Trophoblast cell (in vitro differentiated cells and primary cell): ENCODE data around the gene ZNF790.

Experiments used
- DNase-seq, 2 donors: peaks; one replicate each; pipeline ENCODE4 v3.0.0-alpha.2; 2016
- H2AFZ ChIP-seq: 2 replicates; pipeline ENCODE4 v1.6.1; 2013; ENCODE audit warnings: low read length, moderate library complexity, mild to moderate bottlenecking; ENCODE audit not compliant: insufficient read depth, poor library complexity
- H2AK5ac ChIP-seq: 2 replicates; pipeline ENCODE4 v1.6.1; 2013; ENCODE audit warnings: mild to moderate bottlenecking, low read length
- H2BK120ac ChIP-seq: 2 replicates; pipeline ENCODE4 v1.6.1; 2013; ENCODE audit warnings: low read length, mild to moderate bottlenecking, moderate library complexity; ENCODE audit not compliant: insufficient read depth, poor library complexity
- H2BK12ac ChIP-seq: 2 replicates; pipeline ENCODE4 v1.6.1; 2013; ENCODE audit warnings: mild to moderate bottlenecking, low read length, moderate library complexity
- H2BK5ac ChIP-seq: 2 replicates; pipeline ENCODE4 v1.6.1; 2013; ENCODE audit warnings: low read length, low read depth, moderate library complexity, mild to moderate bottlenecking; ENCODE audit not compliant: poor library complexity
- H3K14ac ChIP-seq: 2 replicates; pipeline ENCODE4 v1.6.1; 2013; ENCODE audit warnings: mild to moderate bottlenecking, low read length
- H3K18ac ChIP-seq: 2 replicates; pipeline ENCODE4 v1.6.1; 2013; ENCODE audit warnings: mild to moderate bottlenecking, low read length
- H3K23ac ChIP-seq: 2 replicates; pipeline ENCODE4 v1.6.1; 2013; ENCODE audit warnings: low read length
- H3K27ac ChIP-seq: 2 replicates; pipeline ENCODE4 v1.5.1; 2013; ENCODE audit warnings: low read depth, mild to moderate bottlenecking, inconsistent platforms, low read length, moderate library complexity
- H3K27me3 ChIP-seq: 2 replicates; pipeline ENCODE4 v1.6.1; 2013; ENCODE audit warnings: inconsistent platforms, mild to moderate bottlenecking, low read length, moderate library complexity; ENCODE audit not compliant: insufficient read depth
- H3K36me3 ChIP-seq, 2 experiments: 1 replicate in 1 of 2; 2 replicates in 1 of 2; pipeline ENCODE4 v1.6.1; 2013; ENCODE audit warnings: low read length in 2 of 2, mild to moderate bottlenecking in 2 of 2, moderate library complexity in 1 of 2; ENCODE audit not compliant: insufficient read depth in 2 of 2, control insufficient read depth in 1 of 2
- H3K4ac ChIP-seq: 2 replicates; pipeline ENCODE4 v1.6.1; 2013; ENCODE audit warnings: low read depth, mild to moderate bottlenecking, low read length, moderate library complexity
- H3K4me1 ChIP-seq, 2 experiments: 1 replicate in 1 of 2; 2 replicates in 1 of 2; pipeline ENCODE4 v1.6.1; 2013; ENCODE audit warnings: low read length in 2 of 2, mild to moderate bottlenecking in 2 of 2, moderate library complexity in 1 of 2; ENCODE audit not compliant: insufficient read depth in 2 of 2, control insufficient read depth in 1 of 2
- H3K4me2 ChIP-seq: 2 replicates; pipeline ENCODE4 v1.6.1; 2013; ENCODE audit warnings: inconsistent platforms, mild to moderate bottlenecking, low read length, moderate library complexity
- H3K4me3 ChIP-seq: 2 replicates; pipeline ENCODE4 v1.5.1; 2013; ENCODE audit warnings: mild to moderate bottlenecking, low read depth, low read length, inconsistent platforms
- H3K79me1 ChIP-seq: one replicate; pipeline ENCODE4 v1.6.1; 2013; ENCODE audit warnings: low read length
- H3K79me2 ChIP-seq: 2 replicates; pipeline ENCODE4 v1.6.1; 2013; ENCODE audit warnings: low read length, mild to moderate bottlenecking; ENCODE audit not compliant: control insufficient read depth, insufficient read depth, poor library complexity
- H3K9ac ChIP-seq: 2 replicates; pipeline ENCODE4 v1.6.1; 2013; ENCODE audit warnings: mild to moderate bottlenecking, low read length
- H3K9me3 ChIP-seq: 2 replicates; pipeline ENCODE4 v1.6.1; 2013; ENCODE audit warnings: low read depth, mild to moderate bottlenecking, control low read depth, inconsistent platforms, low read length; ENCODE audit not compliant: insufficient read depth
- H4K12ac ChIP-seq: 2 replicates; pipeline ENCODE4 v1.6.1; 2013; ENCODE audit warnings: low read depth, mild to moderate bottlenecking, low read length, moderate library complexity
- H4K8ac ChIP-seq: 2 replicates; pipeline ENCODE4 v1.6.1; 2013; ENCODE audit warnings: low read depth, mild to moderate bottlenecking, low read length, moderate library complexity
- H4K91ac ChIP-seq: one replicate; pipeline ENCODE4 v1.6.1; 2013; ENCODE audit warnings: low read depth, mild to moderate bottlenecking, low read length, moderate library complexity
- WGBS: extraction: QIAGEN DNeasy Blood & Tissue Kit; methylation state at CpG from one replicate; pipeline ENCODE4 v1.1.7; 2013; ENCODE audit warnings: missing lambda C conversion rate; ENCODE audit not compliant: insufficient read length, insufficient coverage; ENCODE audit errors: extremely low coverage; 5-methylcytosine and 5-hydroxymethylcytosine counted together

ZNF790 gene

GRCh38 chr19:36837176-36837905 is 846 bp downstream of the ZNF790 start:
- no peak overlapping the region for H4K91ac ChIP-seq
- H3K4me1 ChIP-seq, result peaks cover 3 to 4% of the 10 kb centered on the region in 2 experiments
- H3K4me2 ChIP-seq, result peak overlapping the region; percentile 74
- H3K79me1 ChIP-seq, result peaks cover 8% of the 10 kb centered on the region
- H4K8ac ChIP-seq, result peak overlapping the region; percentile 97
- peaks cover 2 to 10% of the 10 kb centered on the region in 2 experiments for H3K36me3 ChIP-seq
- peaks cover 2% of the 10 kb centered on the region for H3K9me3 ChIP-seq
- no peak overlapping the region for H3K27ac ChIP-seq
- peak overlapping the region; percentile 93 for H3K4me3 ChIP-seq
- H4K12ac ChIP-seq, result peak overlapping the region; percentile 95
- H2BK120ac ChIP-seq, result no peak overlapping the region
- WGBS, result 100% methylated on average over 1 of the region's 8 CpGs
- H2BK12ac ChIP-seq, result no peak overlapping the region
- peak in 1 of 2 donors; percentile 4 for DNase-seq
- peaks cover 3% of the 10 kb centered on the region for H3K79me2 ChIP-seq
- H3K14ac ChIP-seq, result peak overlapping the region; percentile 78
- no peak overlapping the region for H3K23ac ChIP-seq
- no peak overlapping the region for H3K4ac ChIP-seq
- H3K27me3 ChIP-seq, result no peaks in the 10 kb centered on the region
- peak overlapping the region; percentile 83 for H2AFZ ChIP-seq
- no peak overlapping the region for H2BK5ac ChIP-seq
- peak overlapping the region; percentile 94 for H3K9ac ChIP-seq
- H2AK5ac ChIP-seq, result no peak overlapping the region
- peak overlapping the region; percentile 34 for H3K18ac ChIP-seq

- no peak overlapping the region for H2BK120ac ChIP-seq
- peaks cover 2% of the 10 kb centered on the region for H3K27me3 ChIP-seq
These were observed 4.8 kb downstream of the ZNF790 start for GRCh38 chr19:36833430-36833829.

GRCh38 chr19:36821758-36822157 is 16.4 kb downstream of the ZNF790 start:
- H3K4me2 ChIP-seq, result no peak overlapping the region
- H3K27me3 ChIP-seq, result peaks cover 3% of the 10 kb centered on the region
- H2BK5ac ChIP-seq, result no peak overlapping the region
- H3K27ac ChIP-seq, result no peak overlapping the region
- H2BK120ac ChIP-seq, result no peak overlapping the region
- H4K12ac ChIP-seq, result no peak overlapping the region
- H3K14ac ChIP-seq, result no peak overlapping the region
- no peak overlapping the region for H2AK5ac ChIP-seq
- no peak overlapping the region for H4K91ac ChIP-seq
- peaks cover 20% of the 10 kb centered on the region for H3K9me3 ChIP-seq
- no peak overlapping the region for H3K23ac ChIP-seq
- H3K4me3 ChIP-seq, result no peak overlapping the region
- H3K36me3 ChIP-seq, result peaks cover 21 to 32% of the 10 kb centered on the region in 2 experiments
- no peak overlapping the region for H3K9ac ChIP-seq
- H3K4ac ChIP-seq, result no peak overlapping the region
- H2AFZ ChIP-seq, result no peak overlapping the region
- WGBS, result no CpG with 5 or more reads among the region's 5 CpGs
- no peaks in the 10 kb centered on the region for H3K79me2 ChIP-seq
- H2BK12ac ChIP-seq, result no peak overlapping the region
- DNase-seq, result no peak
- H3K79me1 ChIP-seq, result no peaks in the 10 kb centered on the region
- H3K18ac ChIP-seq, result no peak overlapping the region
- H4K8ac ChIP-seq, result no peak overlapping the region
- no peaks in the 10 kb centered on the region for H3K4me1 ChIP-seq

More at GRCh38 chr19:36833430-36833829, 4.8 kb downstream of the ZNF790 start:
- WGBS, result no CpG with 5 or more reads among the region's 2 CpGs
- no peak for DNase-seq
- no peak overlapping the region for H4K12ac ChIP-seq
- peaks cover 7% of the 10 kb centered on the region for H3K79me1 ChIP-seq
- H2BK5ac ChIP-seq, result no peak overlapping the region
- H3K27ac ChIP-seq, result no peak overlapping the region
- no peak overlapping the region for H3K4me3 ChIP-seq
- no peak overlapping the region for H3K4ac ChIP-seq
- H2AK5ac ChIP-seq, result no peak overlapping the region
- no peak overlapping the region for H3K9ac ChIP-seq
- no peak overlapping the region for H3K14ac ChIP-seq
- H3K79me2 ChIP-seq, result peaks cover 3% of the 10 kb centered on the region
- H2BK12ac ChIP-seq, result no peak overlapping the region
- no peak overlapping the region for H3K18ac ChIP-seq
- H4K8ac ChIP-seq, result no peak overlapping the region
- H3K23ac ChIP-seq, result no peak overlapping the region
- H3K9me3 ChIP-seq, result peaks cover 6% of the 10 kb centered on the region
- H3K36me3 ChIP-seq, result peaks cover 10 to 14% of the 10 kb centered on the region in 2 experiments
- no peak overlapping the region for H3K4me2 ChIP-seq
- H4K91ac ChIP-seq, result no peak overlapping the region
- no peaks in the 10 kb centered on the region for H3K4me1 ChIP-seq
- no peak overlapping the region for H2AFZ ChIP-seq

- Histone ChIP-seq H3K23ac (no peak overlapping the region), H3K9ac (no peak overlapping the region), H3K4ac (no peak overlapping the region), H4K8ac (no peak overlapping the region), H3K9me3 (peaks cover 26% of the 10 kb centered on the region), H3K4me2 (no peak overlapping the region), H3K14ac (no peak overlapping the region), H3K27ac (no peak overlapping the region), H2AK5ac (no peak overlapping the region), H3K27me3 (peaks cover 3% of the 10 kb centered on the region), H3K79me2 (no peaks in the 10 kb centered on the region), H2BK12ac (no peak overlapping the region), H3K36me3 (peaks cover 26 to 32% of the 10 kb centered on the region in 2 experiments), H2BK120ac (no peak overlapping the region), H3K4me1 (no peaks in the 10 kb centered on the region), H2AFZ (no peak overlapping the region), H3K18ac (no peak overlapping the region), H3K4me3 (no peak overlapping the region), H3K79me1 (no peaks in the 10 kb centered on the region), H2BK5ac (no peak overlapping the region), H4K12ac (no peak overlapping the region), H4K91ac (no peak overlapping the region)
- DNase-seq, result peak in 1 of 2 donors; percentile 64
- WGBS, result no CpG with 5 or more reads among the region's 7 CpGs
These were observed 19.0 kb downstream of the ZNF790 start for GRCh38 chr19:36819130-36819630.
